ENCODE data around the gene MBNL2.

- TF ChIP-seq CTCF (IDR thresholded peaks at IDR 0.05) = no peak
- TF ChIP-seq POLR2A (IDR thresholded peaks at IDR 0.05) = no peak
These were observed 214.7 kb downstream of the MBNL2 start for GRCh38 chr13:97436845-97437244.

Data from uterus (tissue), 2 donors.